Neural crest cell (in vitro differentiated cells): Measurements from ENCODE around the gene ZNF536. TPM values are rescaled to one million over a fixed set of nuclear protein-coding genes. Genes with fewer than 3 reads are reported as not detected.

Experiments
- DNase-seq: peaks from one replicate; pipeline ENCODE4 v3.0.0; 2021; ENCODE audit warnings: low read depth, mixed read lengths, low spot score
- H3K27ac Mint-ChIP-seq: one replicate; pipeline ENCODE4 v1.8.0; 2021; ENCODE audit warnings: mild to moderate bottlenecking, mixed read lengths; ENCODE audit not compliant: unreplicated experiment
- H3K27me3 Mint-ChIP-seq: 2 replicates; pipeline ENCODE4 v1.8.0; 2021; ENCODE audit warnings: low read depth, mild to moderate bottlenecking, mixed read lengths
- H3K36me3 Mint-ChIP-seq: 2 replicates; pipeline ENCODE4 v1.8.0; 2021; ENCODE audit warnings: low read depth, mild to moderate bottlenecking, mixed read lengths
- H3K4me1 Mint-ChIP-seq: 2 replicates; pipeline ENCODE4 v1.8.0; 2021; ENCODE audit warnings: mixed read lengths
- H3K4me3 Mint-ChIP-seq: one replicate; pipeline ENCODE4 v1.8.0; 2021; ENCODE audit warnings: mild to moderate bottlenecking, mixed read lengths
- H3K9me3 Mint-ChIP-seq: 2 replicates; pipeline ENCODE4 v1.8.0; 2021; ENCODE audit warnings: mixed read lengths
- CTCF ChIP-seq: fragments of 200-600 bp; sonication (generic); conservative IDR thresholded peaks from 2 replicates; pipeline ENCODE4 v1.5.0; 2021; ENCODE audit warnings: antibody characterized with exemption, mild to moderate bottlenecking
- total RNA-seq: library from RNA; stranded (reverse); gene quantifications from 2 replicates; pipeline ENCODE4 v1.2.1, GENCODE V29; 2021

The ZNF536 gene
- total RNA-seq, 1 donor from 2014 or later = 22.0 TPM

DNA sequence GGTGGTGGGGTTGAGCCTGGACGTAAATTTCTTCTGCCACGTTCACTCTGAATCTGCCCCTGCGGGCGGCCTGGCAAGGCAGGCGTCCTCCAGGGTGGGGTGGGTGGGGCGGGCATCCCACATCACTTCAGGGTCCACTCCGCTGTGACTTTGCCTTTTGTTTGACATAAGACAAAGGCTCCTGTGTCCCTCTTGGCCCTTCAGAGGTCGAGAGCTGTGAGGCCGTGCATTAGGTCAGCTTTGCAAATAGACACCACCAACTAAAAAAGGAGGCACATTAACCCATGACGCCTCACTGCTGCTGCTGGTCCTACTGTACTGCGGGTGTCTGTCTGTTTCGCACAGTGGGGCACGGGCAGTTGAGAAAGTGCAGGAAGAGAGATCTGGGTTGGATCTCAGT is 10.5 kb upstream of the ZNF536 start:
- Mint-ChIP-seq H3K9me3 (no peaks in the 10 kb centered on the region), H3K36me3 (no peaks in the 10 kb centered on the region), H3K27me3 (no peaks in the 10 kb centered on the region), H3K4me3 (no peak overlapping the region), H3K27ac (peak overlapping the region; percentile 86), H3K4me1 (peaks cover 58% of the 10 kb centered on the region)
- DNase-seq = no peak
- TF ChIP-seq CTCF = no peak

- TF ChIP-seq CTCF = no peak
- no peaks in the 10 kb centered on the region for H3K27me3 Mint-ChIP-seq
- H3K4me3 Mint-ChIP-seq = peak overlapping the region; percentile 32
- DNase-seq = no peak
- H3K27ac Mint-ChIP-seq = peak overlapping the region; percentile 86
- H3K9me3 Mint-ChIP-seq = no peaks in the 10 kb centered on the region
- no peaks in the 10 kb centered on the region for H3K36me3 Mint-ChIP-seq
- H3K4me1 Mint-ChIP-seq = peaks cover 58% of the 10 kb centered on the region
Measured at GRCh38 chr19:30362156-30362754, 9.9 kb upstream of the ZNF536 start.

DNA sequence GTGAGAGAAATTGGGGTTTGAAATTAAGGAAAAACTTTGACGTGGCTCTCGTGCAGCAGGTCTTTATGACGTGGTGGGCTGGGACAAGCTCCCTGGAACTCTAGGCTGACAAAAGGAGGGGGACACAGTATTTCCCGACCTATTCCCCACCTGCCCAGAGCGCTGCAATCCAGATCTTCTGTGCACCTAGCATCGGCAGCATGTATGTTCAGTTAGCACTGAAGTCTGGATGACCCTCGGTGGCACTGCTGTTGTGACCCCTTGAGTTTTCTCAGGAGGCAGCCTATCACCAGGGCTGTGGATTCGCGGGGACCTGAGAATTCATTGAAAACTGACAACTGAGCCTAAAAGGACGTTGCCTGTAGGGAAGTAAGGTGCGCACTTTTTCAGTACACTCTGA is 9.1 kb upstream of the ZNF536 start:
- no peak overlapping the region for H3K4me3 Mint-ChIP-seq
- no peak for TF ChIP-seq CTCF
- peaks cover 58% of the 10 kb centered on the region for H3K4me1 Mint-ChIP-seq
- H3K27me3 Mint-ChIP-seq = no peaks in the 10 kb centered on the region
- H3K9me3 Mint-ChIP-seq = no peaks in the 10 kb centered on the region
- no peak overlapping the region for H3K27ac Mint-ChIP-seq
- H3K36me3 Mint-ChIP-seq = no peaks in the 10 kb centered on the region
- no peak for DNase-seq

DNA sequence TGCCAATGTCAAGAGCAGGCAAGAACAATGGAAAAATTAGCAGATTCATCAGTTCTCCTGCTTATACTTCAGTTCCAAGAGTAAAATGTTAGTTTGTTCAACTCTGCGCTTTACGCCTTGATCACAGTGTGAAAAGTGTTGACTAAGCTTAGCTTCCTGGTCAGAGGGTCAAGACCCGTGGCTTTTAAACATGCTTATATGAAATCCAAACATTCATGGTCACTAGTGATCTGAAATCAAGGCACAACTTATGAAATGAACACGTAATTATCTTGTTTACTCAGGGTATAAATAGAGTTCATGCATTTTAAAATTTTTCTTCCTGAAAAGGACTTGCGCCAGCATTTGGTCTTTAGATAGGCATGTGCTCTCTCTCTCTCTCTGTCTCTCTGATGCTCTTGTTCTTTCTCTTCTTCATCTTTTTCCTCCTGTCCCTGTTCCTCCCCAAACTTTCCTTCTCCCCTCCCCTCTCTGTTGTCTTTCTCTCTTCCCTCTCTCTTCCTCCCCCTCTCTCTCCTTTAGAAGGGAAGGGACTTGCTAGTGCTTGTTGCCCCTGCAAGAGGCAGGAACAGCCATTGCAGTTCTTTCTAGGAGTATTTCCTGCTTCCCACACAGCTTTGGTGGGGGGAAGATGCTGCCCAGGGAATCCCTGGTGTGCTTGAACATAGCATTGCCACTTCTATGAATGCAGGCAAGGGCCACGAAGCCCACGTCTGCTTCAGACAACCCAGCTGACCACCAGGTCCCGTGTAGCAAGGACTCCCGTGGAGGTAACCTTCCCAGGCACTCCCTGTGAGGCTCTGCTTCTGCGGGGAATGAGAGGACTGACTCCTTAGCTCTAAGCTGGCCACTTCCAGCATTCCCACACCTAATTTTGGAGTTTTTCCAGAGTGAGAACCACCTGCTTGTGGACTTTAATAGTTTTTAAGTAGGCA is 7.1 kb upstream of the ZNF536 start:
- H3K4me3 Mint-ChIP-seq = peak overlapping the region; percentile 9
- no peaks in the 10 kb centered on the region for H3K9me3 Mint-ChIP-seq
- H3K27me3 Mint-ChIP-seq = peaks cover 11% of the 10 kb centered on the region
- no peaks in the 10 kb centered on the region for H3K36me3 Mint-ChIP-seq
- TF ChIP-seq CTCF = no peak
- no peak overlapping the region for H3K27ac Mint-ChIP-seq
- no peak for DNase-seq
- H3K4me1 Mint-ChIP-seq = peaks cover 47% of the 10 kb centered on the region

DNA sequence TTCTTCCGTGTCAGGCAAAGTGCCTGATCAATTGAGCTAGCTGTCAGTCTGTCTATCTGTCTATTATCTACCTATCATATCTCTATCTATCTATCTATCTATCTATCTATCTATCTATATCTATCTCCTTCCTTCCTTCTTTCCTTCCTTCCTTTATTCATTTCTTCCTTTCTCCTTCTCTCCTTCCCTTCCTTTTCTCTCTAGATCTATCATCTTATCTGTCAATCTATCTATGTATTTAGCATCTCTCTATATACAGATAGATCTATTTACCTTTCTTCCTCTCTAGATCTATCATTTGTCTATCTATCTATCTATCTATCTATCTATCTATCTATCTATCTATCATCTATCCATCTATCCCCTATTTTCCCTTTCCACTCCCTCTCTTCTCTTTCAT is 5.9 kb upstream of the ZNF536 start:
- TF ChIP-seq CTCF = no peak
- peaks cover 18% of the 10 kb centered on the region for H3K27me3 Mint-ChIP-seq
- peaks cover 40% of the 10 kb centered on the region for H3K4me1 Mint-ChIP-seq
- no peak overlapping the region for H3K27ac Mint-ChIP-seq
- no peaks in the 10 kb centered on the region for H3K9me3 Mint-ChIP-seq
- H3K36me3 Mint-ChIP-seq = no peaks in the 10 kb centered on the region
- peak overlapping the region; percentile 9 for H3K4me3 Mint-ChIP-seq
- DNase-seq = no peak
